ENCODE measurements around the gene CLK3.

CLK3 gene

DNA sequence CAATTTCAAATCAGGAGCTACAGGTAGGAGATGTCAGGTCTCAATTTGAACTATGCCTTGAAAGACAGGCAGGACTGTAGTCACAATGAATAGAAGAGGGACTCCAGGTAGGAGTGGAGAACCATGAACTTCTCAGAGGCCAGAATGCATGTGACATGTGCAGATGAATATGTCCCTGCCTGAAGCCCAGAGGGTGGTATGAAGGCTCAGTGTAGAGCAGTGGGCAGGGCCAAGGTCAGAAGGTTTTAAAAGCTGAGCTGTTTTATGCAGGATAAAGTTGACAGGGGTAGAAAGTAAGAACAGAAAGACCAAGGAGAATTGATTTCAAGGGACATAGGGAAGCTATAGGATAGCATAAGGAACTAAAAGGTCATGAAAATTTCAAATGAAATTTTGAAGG is 30.8 kb downstream of the CLK3 start:
- no peak for DNase-seq

DNA sequence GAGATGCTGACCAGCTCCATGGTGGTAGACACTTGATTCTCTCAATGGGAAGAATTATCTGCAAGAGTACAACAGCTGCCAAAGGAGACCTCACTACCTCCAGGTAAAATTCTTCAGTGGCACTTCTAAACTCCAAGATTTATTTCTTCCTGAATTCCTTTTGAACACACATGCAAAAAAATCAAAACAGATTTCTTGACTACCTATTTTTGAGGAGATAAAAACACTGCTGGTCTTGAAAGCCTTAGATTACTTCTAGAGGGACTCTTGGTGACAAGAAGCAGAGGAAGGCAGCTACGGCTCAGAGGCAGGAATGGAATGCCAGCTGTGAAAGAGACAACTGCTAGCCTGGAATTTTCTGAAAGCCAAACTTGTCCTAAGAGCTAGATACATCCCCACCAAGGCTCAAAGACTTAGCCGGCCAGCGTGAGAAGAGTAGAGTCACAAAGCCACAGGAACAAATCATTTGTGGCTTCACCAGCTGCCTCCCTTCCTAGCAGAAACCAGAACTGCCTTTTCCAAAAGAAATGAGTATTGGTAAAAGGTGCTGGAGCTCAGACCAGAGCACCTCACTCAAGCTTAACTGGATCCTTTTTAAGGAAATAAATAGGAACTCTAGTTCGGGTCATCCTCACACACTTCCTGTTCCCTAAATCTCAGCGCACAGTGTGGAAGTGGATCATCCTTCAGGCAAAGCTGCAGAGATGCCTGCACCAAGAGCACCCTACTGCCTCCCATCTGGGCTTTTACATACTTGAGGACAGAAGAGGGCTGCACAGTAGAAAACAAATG is 32.6 kb downstream of the CLK3 start:
- DNase-seq = no peak

- DNase-seq = peak; percentile 1
Observed at GRCh38 chr15:74651242-74651741, 35.7 kb downstream of the CLK3 start.

GRCh38 chr15:74653426-74654102 is 37.9 kb downstream of the CLK3 start:
- peak; percentile 10 for DNase-seq

DNA sequence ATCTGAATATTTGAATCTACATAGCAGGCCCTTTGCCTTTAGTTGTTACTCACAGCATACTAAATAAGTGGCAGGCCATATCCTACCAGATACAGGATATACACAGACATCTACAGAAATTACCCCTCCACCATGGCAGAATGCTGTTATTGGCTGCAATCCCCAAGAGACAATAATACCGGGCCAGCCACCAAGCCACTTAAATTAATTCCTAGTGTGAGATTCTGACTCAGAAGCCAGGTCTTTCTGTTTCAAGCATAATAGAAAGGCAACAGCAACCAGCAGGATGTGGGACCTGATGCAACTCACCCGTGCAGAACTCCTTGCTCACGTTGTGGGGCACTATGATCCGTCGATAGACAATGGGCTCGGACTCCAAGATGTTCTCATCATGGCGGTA is 39.8 kb downstream of the CLK3 start:
- DNase-seq = peak; percentile 47

- peak; percentile 40 for DNase-seq
Observed at GRCh38 chr15:74656935-74657535, 41.4 kb downstream of the CLK3 start.

DNA sequence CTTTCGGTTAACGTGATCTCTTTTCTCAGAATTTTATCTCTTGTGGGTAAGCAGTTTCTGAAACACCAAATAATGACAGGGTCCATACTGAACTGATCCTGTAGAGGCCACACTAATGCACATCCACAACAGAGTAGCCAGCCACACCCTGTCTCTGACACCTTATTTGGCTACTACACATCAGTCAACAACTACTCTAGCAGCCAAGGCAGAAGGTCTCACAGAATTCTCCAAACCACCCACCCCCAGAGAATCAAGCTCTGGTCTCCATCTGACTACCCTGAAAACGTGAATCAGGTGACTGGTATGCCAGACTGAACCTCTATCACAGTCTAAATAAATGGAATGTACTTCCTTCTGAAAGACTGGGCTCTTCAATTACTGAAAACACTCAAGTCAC is 42.2 kb downstream of the CLK3 start:
- DNase-seq = peak; percentile 13

DNA sequence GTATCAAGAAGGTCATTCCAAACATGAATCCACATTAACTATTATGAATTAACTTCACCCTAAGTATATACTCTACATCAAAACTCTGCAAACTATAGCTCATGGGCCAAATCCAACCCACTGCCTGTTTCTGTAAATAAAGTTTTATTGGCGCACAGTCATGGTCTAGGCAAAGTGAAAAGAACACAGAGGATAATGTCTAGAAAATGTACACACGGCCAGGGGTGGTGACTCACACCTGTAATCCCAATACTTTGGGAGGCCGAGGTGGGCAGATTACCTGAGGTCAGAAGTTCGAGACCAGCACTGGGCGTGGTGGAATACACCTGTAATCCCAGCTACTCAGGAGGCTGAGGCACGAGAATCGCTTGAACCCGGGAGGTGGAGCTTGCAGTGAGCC is 45.6 kb downstream of the CLK3 start:
- peak; percentile 45 for DNase-seq

DNA sequence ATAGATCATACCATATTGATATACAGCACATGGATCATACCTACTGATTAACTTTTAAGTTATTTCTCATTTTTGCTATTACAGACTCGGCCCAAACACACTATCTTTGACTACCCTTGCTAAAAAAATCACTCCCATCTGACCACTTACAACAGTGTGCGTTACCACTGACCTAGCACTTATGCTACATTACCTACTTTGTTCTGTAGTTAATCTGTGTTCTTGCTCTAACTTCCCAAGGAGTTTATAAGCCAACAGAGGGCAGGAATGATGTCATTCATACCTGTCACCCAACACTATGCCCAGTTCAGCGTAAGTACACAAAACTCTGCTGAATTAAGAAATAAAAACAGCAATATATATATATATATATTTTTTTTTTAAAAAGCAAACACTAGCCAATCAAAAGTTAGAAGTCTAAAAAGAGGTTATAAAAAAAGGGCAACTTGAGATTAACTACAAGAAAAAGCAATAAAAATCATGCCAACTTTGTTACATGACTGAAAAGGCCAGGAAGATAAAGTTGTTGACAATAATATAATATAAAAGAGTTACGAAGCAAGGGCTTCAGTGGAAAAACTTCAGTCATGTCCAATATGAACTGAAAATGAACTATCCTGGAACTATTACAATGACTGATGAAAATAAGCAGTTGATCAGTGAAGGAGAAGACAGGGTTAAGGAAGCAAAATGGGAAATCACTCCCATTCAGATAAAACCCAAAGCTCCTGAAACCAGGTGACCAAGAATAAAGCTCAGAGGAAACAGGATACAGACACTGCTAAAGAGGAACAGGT is 46.6 kb downstream of the CLK3 start:
- peak; percentile 1 for DNase-seq

DNA sequence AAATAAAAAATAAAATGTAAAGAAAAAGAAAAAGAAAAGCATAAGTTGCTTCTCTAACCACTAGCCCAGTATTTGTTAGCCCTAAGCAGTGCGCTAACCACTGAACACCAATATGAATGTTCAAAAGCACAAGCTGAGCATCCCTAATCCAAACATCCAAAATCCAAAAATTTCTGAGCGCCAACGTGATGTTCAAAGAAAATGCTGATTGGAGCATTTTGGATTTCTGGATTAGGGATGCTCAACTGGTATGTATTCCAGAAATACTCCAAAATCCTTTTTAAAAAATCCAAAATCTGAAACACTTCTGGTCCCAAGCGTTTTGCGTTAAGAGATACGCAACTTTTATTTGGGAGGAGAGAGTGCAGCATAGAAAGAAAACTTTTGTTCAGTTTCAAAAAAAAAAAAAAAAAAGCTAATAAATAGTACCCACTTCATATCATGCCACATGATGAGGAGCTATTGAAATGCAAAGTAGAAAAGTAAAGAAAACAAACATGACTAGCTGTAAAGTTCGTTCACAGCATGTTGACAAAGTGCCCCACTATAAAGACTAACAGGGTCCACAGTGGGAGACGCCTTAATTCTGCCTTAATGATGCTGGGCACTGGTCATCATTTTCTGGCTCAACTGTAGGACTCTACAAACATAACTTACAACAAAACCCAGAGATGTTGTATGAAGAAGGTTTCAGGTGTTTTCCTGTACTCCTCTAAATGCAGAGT is 47.8 kb downstream of the CLK3 start:
- no peak for DNase-seq

GRCh38 chr15:74664028-74664616 is 48.5 kb downstream of the CLK3 start:
- peak; percentile 22 for DNase-seq

- no peak for DNase-seq
Observed at GRCh38 chr15:74664670-74665069, 49.0 kb downstream of the CLK3 start.

- DNase-seq = no peak
Observed at GRCh38 chr15:74667975-74668374, 52.3 kb downstream of the CLK3 start.

- no peak for DNase-seq
Observed at GRCh38 chr15:74669627-74670026, 54.0 kb downstream of the CLK3 start.

DNA sequence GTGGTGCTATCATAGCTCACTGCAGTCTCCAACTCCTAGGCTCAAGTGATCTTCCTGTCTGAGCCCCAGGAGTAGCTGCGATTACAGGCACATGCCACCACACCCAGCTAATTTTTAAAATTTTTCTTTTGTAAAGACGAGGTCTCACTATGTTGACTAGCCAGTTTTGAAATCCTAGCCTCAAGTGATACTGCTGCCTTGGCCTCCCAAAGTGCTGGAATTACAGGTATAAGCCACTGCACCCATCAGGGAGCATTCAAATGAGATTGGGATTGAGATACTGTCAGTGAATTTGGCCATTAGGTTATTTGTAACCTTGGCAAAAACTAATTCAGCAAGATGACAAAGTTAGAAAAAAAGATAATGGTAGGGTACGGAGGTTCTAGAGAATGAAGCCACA is 58.5 kb downstream of the CLK3 start:
- DNase-seq = no peak

DNA sequence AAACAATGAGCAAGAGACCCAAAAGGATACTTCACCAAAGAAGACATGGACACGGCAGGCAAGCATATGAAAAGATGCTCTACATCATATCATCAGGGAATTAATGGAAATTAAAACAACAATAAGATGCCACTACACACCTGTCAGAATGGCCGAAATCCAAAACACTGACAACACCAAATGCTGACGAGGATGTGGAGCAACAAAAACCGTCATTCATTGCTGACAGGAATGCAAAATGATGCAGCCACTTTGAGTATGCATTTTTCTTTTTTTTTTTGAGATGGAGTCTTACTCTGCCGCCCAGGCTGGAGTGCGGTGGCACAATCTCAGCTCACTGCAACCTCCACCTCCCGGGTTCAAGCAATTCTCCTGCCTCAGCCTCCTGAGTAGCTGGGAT is 61.2 kb downstream of the CLK3 start:
- DNase-seq = no peak

All from activated CD8-positive, alpha-beta memory T cell treated with anti-CD3 and anti-CD28 coated beads, Interleukin-2, amount 50 U/mL, for 48 hours (primary cell).